ENCODE measurements around the gene FADS2.

- TF ChIP-seq CTCF (IDR thresholded peaks at IDR 0.05 in 4 of 5, conservative IDR thresholded peaks at IDR 0.05 in 1 of 5) (no peak), POLR2A (IDR thresholded peaks at IDR 0.05) (no peak)
These were observed 16.3 kb upstream of the FADS2 start for GRCh38 chr11:61811831-61812230.

All from gastrocnemius medialis (tissue), 4 donors.